GM12865 (cell line): ENCODE measurements around the gene LHFPL6.

Experiments
- DNase-seq: peaks from one replicate; pipeline ENCODE4 v3.0.0; 2010; ENCODE audit warnings: low read depth
- H3K4me3 ChIP-seq: 2 replicates; pipeline ENCODE4 v1.5.1; 2011; ENCODE audit warnings: mild to moderate bottlenecking, low read depth, low read length, control low read depth
- CTCF ChIP-seq: IDR thresholded peaks from 2 replicates; pipeline ENCODE4 v1.5.1; 2011; ENCODE audit warnings: low read length, control low read depth, low read depth, inconsistent platforms; ENCODE audit not compliant: insufficient read depth; ENCODE audit errors: missing control alignments

Gene LHFPL6

GRCh38 chr13:39394796-39395678 is 208.0 kb downstream of the LHFPL6 start:
- no peak overlapping the region for H3K4me3 ChIP-seq
- no peak for DNase-seq
- TF ChIP-seq CTCF, result no peak

- no peak for TF ChIP-seq CTCF
- no peak overlapping the region for H3K4me3 ChIP-seq
- no peak for DNase-seq
These were observed 211.2 kb downstream of the LHFPL6 start for GRCh38 chr13:39391761-39392160.

DNA sequence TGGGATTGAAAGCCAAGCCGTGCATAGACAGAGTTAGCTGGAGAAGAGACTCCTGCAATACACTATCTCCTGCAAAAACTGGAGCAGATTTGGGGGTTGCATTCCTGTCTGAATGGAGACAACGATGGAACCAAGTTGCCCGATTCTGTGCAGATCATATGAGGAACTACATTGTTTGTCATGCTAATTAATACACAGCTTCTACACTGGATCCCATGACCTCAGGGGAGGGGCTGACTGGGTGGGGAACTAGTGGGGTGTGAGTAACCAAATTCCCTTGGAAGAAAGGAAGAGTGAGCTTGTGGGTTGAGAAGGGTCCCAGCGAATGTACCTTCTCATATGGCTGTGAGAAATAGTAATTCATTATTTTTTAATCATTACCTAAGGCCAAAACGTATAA is 214.0 kb downstream of the LHFPL6 start:
- no peak overlapping the region for H3K4me3 ChIP-seq
- TF ChIP-seq CTCF, result no peak
- no peak for DNase-seq

DNA sequence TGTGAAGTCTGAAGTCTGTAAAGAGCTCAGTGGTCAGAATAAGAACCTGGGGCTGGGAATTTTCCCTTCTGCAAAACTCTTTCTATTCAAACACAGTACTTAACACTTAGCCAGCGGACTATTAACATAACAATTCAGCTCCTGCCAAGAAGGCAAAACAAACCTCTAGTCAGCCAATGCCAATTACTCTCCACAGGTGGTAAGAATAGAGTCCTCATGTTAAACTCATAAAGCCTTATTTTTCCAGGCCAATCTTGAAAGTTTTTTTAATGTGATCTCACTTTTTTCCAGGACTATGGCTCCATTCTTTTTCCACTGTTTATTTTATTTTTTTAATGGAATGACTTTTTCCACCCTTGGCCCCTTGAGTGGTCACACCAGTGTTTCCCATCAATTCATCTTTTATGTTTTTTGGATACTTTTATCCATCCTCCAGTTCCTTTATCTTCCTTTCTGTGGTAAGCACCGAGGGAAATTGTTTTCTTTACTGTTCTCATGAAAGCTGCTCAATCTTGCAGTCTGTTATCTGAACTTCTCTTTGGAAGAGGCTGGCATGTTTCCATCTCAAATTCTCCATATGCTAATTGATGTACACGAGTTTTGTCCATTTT is 217.3 kb downstream of the LHFPL6 start:
- H3K4me3 ChIP-seq, result no peak overlapping the region
- TF ChIP-seq CTCF, result no peak
- DNase-seq, result no peak

- no peak overlapping the region for H3K4me3 ChIP-seq
- DNase-seq, result no peak
- TF ChIP-seq CTCF, result no peak
These were observed 217.8 kb downstream of the LHFPL6 start for GRCh38 chr13:39385154-39385553.

DNA sequence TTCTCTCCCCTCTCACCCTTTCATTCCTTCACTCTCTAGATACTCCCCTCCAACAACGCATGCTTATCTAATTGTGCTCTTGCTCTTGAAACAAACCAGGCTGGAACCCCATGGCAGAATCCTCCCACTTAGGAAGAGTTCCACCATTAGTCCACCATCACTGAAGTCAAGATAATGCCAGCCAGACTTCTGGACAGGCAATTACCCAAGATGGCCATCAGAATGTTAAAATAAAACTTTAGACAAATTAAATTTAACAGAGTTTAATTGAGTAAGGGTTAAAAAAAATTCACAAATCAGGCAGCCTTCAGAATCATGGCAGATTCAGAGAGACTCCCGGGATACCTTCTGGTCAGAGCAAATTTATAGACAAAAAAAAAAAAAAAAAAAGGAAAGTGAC is 221.5 kb downstream of the LHFPL6 start:
- TF ChIP-seq CTCF, result no peak
- DNase-seq, result no peak
- H3K4me3 ChIP-seq, result no peak overlapping the region
